ENCODE data around the gene P2RY1.

DNA sequence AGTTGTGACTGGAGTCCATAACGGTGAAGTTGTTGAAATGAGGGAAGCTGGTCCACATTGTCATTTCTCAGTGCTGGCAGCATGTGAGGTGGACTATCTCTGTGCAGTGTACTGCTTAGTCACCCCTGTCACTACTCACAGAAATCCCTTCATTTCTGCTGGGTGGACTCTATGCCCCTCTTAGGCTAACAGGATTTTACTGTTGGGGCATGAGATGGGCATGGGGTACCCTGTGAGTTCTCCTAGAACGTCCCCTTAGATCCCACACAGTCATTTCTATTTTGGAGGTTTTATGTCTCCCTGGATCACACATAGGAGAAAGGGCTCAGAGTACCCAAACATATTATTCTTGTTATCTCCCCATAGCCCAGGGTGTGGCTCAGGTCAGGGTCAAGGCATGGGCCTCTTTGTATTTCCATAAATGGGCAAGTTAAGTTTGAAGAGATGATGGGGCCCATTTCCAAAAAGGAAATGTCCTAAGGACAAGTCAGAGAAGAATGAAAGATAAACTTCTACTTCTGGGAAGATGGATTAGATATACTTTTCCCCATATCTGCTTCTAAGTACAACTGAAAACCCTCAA, 15.2 kb downstream of the P2RY1 start:
- TF ChIP-seq, protein P1, sequence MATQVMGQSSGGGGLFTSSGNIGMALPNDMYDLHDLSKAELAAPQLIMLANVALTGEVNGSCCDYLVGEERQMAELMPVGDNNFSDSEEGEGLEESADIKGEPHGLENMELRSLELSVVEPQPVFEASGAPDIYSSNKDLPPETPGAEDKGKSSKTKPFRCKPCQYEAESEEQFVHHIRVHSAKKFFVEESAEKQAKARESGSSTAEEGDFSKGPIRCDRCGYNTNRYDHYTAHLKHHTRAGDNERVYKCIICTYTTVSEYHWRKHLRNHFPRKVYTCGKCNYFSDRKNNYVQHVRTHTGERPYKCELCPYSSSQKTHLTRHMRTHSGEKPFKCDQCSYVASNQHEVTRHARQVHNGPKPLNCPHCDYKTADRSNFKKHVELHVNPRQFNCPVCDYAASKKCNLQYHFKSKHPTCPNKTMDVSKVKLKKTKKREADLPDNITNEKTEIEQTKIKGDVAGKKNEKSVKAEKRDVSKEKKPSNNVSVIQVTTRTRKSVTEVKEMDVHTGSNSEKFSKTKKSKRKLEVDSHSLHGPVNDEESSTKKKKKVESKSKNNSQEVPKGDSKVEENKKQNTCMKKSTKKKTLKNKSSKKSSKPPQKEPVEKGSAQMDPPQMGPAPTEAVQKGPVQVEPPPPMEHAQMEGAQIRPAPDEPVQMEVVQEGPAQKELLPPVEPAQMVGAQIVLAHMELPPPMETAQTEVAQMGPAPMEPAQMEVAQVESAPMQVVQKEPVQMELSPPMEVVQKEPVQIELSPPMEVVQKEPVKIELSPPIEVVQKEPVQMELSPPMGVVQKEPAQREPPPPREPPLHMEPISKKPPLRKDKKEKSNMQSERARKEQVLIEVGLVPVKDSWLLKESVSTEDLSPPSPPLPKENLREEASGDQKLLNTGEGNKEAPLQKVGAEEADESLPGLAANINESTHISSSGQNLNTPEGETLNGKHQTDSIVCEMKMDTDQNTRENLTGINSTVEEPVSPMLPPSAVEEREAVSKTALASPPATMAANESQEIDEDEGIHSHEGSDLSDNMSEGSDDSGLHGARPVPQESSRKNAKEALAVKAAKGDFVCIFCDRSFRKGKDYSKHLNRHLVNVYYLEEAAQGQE (IDR thresholded peaks at IDR 0.05; ENCODE audit: unreplicated experiment), result no peak
- TF ChIP-seq EZH2 (IDR thresholded peaks at IDR 0.05; ENCODE audit: low read depth, unreplicated experiment), result no peak
- TF ChIP-seq, protein P2, sequence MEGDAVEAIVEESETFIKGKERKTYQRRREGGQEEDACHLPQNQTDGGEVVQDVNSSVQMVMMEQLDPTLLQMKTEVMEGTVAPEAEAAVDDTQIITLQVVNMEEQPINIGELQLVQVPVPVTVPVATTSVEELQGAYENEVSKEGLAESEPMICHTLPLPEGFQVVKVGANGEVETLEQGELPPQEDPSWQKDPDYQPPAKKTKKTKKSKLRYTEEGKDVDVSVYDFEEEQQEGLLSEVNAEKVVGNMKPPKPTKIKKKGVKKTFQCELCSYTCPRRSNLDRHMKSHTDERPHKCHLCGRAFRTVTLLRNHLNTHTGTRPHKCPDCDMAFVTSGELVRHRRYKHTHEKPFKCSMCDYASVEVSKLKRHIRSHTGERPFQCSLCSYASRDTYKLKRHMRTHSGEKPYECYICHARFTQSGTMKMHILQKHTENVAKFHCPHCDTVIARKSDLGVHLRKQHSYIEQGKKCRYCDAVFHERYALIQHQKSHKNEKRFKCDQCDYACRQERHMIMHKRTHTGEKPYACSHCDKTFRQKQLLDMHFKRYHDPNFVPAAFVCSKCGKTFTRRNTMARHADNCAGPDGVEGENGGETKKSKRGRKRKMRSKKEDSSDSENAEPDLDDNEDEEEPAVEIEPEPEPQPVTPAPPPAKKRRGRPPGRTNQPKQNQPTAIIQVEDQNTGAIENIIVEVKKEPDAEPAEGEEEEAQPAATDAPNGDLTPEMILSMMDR (conservative IDR thresholded peaks at IDR 0.05; ENCODE audit: low read depth in 2 of 2), result no peak
- TF ChIP-seq POLR2AphosphoS5 (IDR thresholded peaks at IDR 0.05; ENCODE audit: low read depth), result no peak
- TF ChIP-seq NANOG (IDR thresholded peaks at IDR 0.05; ENCODE audit: borderline replicate concordance), result no peak
- TF ChIP-seq ZNF114 (CRISPR knock-in tag; IDR thresholded peaks at IDR 0.05), result no peak
- TF ChIP-seq EZH2phosphoT487 (IDR thresholded peaks at IDR 0.05; ENCODE audit: unreplicated experiment), result no peak
- TF ChIP-seq JUNB (IDR thresholded peaks at IDR 0.05; ENCODE audit: unreplicated experiment), result no peak
- no peak for TF ChIP-seq CREB1 (CRISPR knock-in tag; IDR thresholded peaks at IDR 0.05; ENCODE audit: low read depth)

All from GM23338 (cell line).